HepG2 (cell line): ENCODE data around the gene FAM120AOS. TPM values are rescaled to one million over a fixed set of nuclear protein-coding genes. Genes with fewer than 3 reads are reported as not detected.
A peak's percentile ranks its signal among the peaks of the same experiment; 100 is the strongest.

ENCODE experiments used
- ISX ChIP-seq: sonication (generic); formaldehyde crosslinking; conservative IDR thresholded peaks from 2 replicates; pipeline ENCODE4 v1.5.0; 2020; ENCODE audit warnings: missing genetic modification reagents
- MED13 ChIP-seq: sonication (generic); formaldehyde crosslinking; IDR thresholded peaks from 2 replicates; pipeline ENCODE4 v1.5.0; 2020; ENCODE audit warnings: missing genetic modification reagents
- YY1 ChIP-seq: IDR thresholded peaks from 2 replicates; pipeline ENCODE4 v1.6.1; 2011; ENCODE audit warnings: low read length, low read depth, moderate library complexity, mild to moderate bottlenecking; ENCODE audit not compliant: insufficient read depth, insufficient replicate concordance
- ZKSCAN1 ChIP-seq: fragments of 150-350 bp; IDR thresholded peaks from 2 replicates; pipeline ENCODE4 v1.6.1; 2014; ENCODE audit warnings: low read length
- ZNF605 ChIP-seq: sonication (generic); formaldehyde crosslinking; IDR thresholded peaks from 2 replicates; pipeline ENCODE4 v1.8.0; 2022; ENCODE audit warnings: mild to moderate bottlenecking, missing genetic modification reagents
- ZNF772 ChIP-seq: sonication (generic); formaldehyde crosslinking; IDR thresholded peaks from 2 replicates; pipeline ENCODE4 v1.5.0; 2020; ENCODE audit warnings: mild to moderate bottlenecking, missing genetic modification reagents
- ZNF777 ChIP-seq: sonication (generic); formaldehyde crosslinking; IDR thresholded peaks from 2 replicates; pipeline ENCODE4 v1.4.0; 2020; ENCODE audit warnings: missing genetic modification reagents
- ZNF788 ChIP-seq: sonication (generic); formaldehyde crosslinking; IDR thresholded peaks from 2 replicates; pipeline ENCODE4 v1.5.0; 2020; ENCODE audit warnings: mild to moderate bottlenecking, missing genetic modification reagents, borderline replicate concordance
- ZZZ3 ChIP-seq: sonication (generic); formaldehyde crosslinking; IDR thresholded peaks from 2 replicates; pipeline ENCODE4 v1.4.0; 2020; ENCODE audit warnings: missing genetic modification reagents, mild to moderate bottlenecking, borderline replicate concordance
- polyA plus RNA-seq, 8 experiments: library from polyadenylated mRNA; depleted of rRNA in 3 of 8; stranded (reverse) in 7 of 8; unstranded in 1 of 8; fragments of >200 nt; fragmentation: Illumina TruSeq in 4 of 8; extraction: Trizol in 4 of 8; gene quantifications; 2 replicates each; pipeline versions ENCODE4 v1.2.1 to v1.2.3, GENCODE V29; 2011 to 2016; ENCODE audit warnings: low read depth in 4 of 8, missing spikeins in 1 of 8, mixed read lengths in 1 of 8; ENCODE audit not compliant: insufficient read depth in 1 of 8
- total RNA-seq, 5 experiments: library from RNA; depleted of rRNA; stranded (reverse); fragments of >200 nt; fragmentation: Illumina TruSeq; extraction: Trizol; gene quantifications; 2 replicates each; pipeline ENCODE4 v1.2.3, GENCODE V29; 2016; ENCODE audit warnings: low read depth in 1 of 5
- TF ChIP-seq, protein P1 (sequence below): sonication (generic); formaldehyde crosslinking; IDR thresholded peaks from 2 replicates; pipeline ENCODE4 v1.5.0; 2020; ENCODE audit warnings: mild to moderate bottlenecking, missing genetic modification reagents, borderline replicate concordance
- TF ChIP-seq, protein P2 (sequence below): IDR thresholded peaks from 2 replicates; pipeline ENCODE4 v1.6.1; 2016; ENCODE audit warnings: mild to moderate bottlenecking, missing biosample characterization, missing genetic modification reagents
- TF ChIP-seq, protein P3 (sequence below): sonication (generic); formaldehyde crosslinking; IDR thresholded peaks from 2 replicates; pipeline ENCODE4 v1.4.0; 2020; ENCODE audit warnings: missing genetic modification reagents
- TF ChIP-seq, protein P4 (sequence below): sonication (generic); formaldehyde crosslinking; IDR thresholded peaks from 2 replicates; pipeline ENCODE4 v1.8.0; 2022; ENCODE audit warnings: mild to moderate bottlenecking, missing genetic modification reagents; ENCODE audit not compliant: insufficient replicate concordance
- TF ChIP-seq, protein P5 (sequence below): sonication (generic); formaldehyde crosslinking; IDR thresholded peaks from 2 replicates; pipeline ENCODE4 v1.8.1; 2023; ENCODE audit warnings: missing genetic modification reagents, inconsistent platforms, borderline replicate concordance
- TF ChIP-seq, protein P6 (sequence below): sonication (generic); formaldehyde crosslinking; IDR thresholded peaks from 2 replicates; pipeline ENCODE4 v1.8.0; 2022; ENCODE audit warnings: mild to moderate bottlenecking, missing genetic modification reagents, moderate library complexity

The FAM120AOS gene
- total and polyA plus RNA-seq, 2 of the 13 experiments (the other 11 are each of a cell fraction or from before 2014, with no cell fraction given): 28.2 to 34.6 TPM

DNA sequence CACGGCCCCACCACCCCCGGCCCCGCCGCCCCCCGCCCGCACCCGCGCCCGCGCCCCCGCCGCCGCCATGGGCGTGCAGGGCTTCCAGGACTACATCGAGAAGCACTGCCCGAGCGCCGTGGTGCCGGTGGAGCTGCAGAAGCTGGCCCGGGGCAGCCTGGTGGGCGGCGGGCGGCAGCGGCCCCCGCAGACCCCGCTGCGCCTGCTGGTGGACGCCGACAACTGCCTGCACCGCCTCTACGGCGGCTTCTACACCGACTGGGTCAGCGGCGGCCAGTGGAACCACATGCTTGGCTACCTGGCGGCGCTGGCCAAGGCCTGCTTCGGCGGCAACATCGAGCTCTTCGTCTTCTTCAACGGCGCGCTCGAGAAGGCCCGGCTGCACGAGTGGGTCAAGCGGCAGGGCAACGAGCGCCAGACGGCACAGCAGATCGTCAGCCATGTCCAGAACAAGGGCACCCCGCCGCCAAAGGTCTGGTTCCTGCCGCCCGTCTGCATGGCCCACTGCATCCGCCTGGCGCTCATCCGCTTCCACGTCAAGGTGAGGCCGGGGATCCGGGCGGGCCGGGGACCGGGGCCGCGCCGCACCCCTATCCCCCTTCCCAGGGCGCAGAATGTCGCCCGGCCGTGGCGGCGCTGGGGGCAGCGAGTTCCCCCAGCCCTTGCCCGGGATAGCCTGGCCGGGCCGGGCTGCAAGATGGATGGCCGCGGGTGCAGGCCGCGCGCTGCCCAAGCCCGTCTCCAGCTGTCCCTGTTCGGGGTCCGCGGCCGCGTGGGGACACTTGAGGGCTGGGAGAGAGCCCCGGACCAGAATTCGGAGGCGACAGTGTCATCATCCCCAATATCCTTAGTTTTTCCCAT lies 1.3 kb downstream of the FAM120AOS start (continued):
- TF ChIP-seq, protein P1, sequence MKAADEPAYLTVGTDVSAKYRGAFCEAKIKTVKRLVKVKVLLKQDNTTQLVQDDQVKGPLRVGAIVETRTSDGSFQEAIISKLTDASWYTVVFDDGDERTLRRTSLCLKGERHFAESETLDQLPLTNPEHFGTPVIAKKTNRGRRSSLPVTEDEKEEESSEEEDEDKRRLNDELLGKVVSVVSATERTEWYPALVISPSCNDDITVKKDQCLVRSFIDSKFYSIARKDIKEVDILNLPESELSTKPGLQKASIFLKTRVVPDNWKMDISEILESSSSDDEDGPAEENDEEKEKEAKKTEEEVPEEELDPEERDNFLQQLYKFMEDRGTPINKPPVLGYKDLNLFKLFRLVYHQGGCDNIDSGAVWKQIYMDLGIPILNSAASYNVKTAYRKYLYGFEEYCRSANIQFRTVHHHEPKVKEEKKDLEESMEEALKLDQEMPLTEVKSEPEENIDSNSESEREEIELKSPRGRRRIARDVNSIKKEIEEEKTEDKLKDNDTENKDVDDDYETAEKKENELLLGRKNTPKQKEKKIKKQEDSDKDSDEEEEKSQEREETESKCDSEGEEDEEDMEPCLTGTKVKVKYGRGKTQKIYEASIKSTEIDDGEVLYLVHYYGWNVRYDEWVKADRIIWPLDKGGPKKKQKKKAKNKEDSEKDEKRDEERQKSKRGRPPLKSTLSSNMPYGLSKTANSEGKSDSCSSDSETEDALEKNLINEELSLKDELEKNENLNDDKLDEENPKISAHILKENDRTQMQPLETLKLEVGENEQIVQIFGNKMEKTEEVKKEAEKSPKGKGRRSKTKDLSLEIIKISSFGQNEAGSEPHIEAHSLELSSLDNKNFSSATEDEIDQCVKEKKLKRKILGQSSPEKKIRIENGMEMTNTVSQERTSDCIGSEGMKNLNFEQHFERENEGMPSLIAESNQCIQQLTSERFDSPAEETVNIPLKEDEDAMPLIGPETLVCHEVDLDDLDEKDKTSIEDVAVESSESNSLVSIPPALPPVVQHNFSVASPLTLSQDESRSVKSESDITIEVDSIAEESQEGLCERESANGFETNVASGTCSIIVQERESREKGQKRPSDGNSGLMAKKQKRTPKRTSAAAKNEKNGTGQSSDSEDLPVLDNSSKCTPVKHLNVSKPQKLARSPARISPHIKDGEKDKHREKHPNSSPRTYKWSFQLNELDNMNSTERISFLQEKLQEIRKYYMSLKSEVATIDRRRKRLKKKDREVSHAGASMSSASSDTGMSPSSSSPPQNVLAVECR (CRISPR knock-in tag): peak; percentile 75
- TF ChIP-seq ZNF772 (CRISPR knock-in tag) (peak; percentile 83; the same call in 1 of the 2 replicates), ZZZ3 (CRISPR knock-in tag) (peak; percentile 63; the same call in 1 of the 2 replicates), ZKSCAN1 (no peak), YY1 (peak; percentile 19), ZNF605 (CRISPR knock-in tag) (peak; percentile 62; the same call in 1 of the 2 replicates), ISX (CRISPR knock-in tag) (0 out of 2 replicates have a peak, but pooled peaks have one; percentile 43), MED13 (CRISPR knock-in tag) (0 out of 2 replicates have a peak, but pooled peaks have one; percentile 57), ZNF777 (CRISPR knock-in tag) (peak; percentile 16; the same call in 1 of the 2 replicates), ZNF788 (CRISPR knock-in tag) (peak; percentile 48; the same call in 1 of the 2 replicates)
- TF ChIP-seq, protein P2, sequence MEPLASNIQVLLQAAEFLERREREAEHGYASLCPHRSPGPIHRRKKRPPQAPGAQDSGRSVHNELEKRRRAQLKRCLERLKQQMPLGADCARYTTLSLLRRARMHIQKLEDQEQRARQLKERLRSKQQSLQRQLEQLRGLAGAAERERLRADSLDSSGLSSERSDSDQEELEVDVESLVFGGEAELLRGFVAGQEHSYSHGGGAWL (CRISPR knock-in tag): peak; percentile 63; the same call in 1 of the 2 replicates
- TF ChIP-seq, protein P3, sequence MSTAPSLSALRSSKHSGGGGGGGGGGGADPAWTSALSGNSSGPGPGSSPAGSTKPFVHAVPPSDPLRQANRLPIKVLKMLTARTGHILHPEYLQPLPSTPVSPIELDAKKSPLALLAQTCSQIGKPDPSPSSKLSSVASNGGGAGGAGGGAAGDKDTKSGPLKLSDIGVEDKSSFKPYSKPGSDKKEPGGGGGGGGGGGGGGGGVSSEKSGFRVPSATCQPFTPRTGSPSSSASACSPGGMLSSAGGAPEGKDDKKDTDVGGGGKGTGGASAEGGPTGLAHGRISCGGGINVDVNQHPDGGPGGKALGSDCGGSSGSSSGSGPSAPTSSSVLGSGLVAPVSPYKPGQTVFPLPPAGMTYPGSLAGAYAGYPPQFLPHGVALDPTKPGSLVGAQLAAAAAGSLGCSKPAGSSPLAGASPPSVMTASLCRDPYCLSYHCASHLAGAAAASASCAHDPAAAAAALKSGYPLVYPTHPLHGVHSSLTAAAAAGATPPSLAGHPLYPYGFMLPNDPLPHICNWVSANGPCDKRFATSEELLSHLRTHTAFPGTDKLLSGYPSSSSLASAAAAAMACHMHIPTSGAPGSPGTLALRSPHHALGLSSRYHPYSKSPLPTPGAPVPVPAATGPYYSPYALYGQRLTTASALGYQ (CRISPR knock-in tag): peak; percentile 67; the same call in 1 of the 2 replicates
- TF ChIP-seq, protein P4, sequence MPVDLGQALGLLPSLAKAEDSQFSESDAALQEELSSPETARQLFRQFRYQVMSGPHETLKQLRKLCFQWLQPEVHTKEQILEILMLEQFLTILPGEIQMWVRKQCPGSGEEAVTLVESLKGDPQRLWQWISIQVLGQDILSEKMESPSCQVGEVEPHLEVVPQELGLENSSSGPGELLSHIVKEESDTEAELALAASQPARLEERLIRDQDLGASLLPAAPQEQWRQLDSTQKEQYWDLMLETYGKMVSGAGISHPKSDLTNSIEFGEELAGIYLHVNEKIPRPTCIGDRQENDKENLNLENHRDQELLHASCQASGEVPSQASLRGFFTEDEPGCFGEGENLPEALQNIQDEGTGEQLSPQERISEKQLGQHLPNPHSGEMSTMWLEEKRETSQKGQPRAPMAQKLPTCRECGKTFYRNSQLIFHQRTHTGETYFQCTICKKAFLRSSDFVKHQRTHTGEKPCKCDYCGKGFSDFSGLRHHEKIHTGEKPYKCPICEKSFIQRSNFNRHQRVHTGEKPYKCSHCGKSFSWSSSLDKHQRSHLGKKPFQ (CRISPR knock-in tag): peak; percentile 84
- TF ChIP-seq, protein P5, sequence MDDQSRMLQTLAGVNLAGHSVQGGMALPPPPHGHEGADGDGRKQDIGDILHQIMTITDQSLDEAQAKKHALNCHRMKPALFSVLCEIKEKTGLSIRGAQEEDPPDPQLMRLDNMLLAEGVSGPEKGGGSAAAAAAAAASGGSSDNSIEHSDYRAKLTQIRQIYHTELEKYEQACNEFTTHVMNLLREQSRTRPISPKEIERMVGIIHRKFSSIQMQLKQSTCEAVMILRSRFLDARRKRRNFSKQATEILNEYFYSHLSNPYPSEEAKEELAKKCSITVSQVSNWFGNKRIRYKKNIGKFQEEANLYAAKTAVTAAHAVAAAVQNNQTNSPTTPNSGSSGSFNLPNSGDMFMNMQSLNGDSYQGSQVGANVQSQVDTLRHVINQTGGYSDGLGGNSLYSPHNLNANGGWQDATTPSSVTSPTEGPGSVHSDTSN: peak; percentile 46; the same call in 1 of the 2 replicates
- TF ChIP-seq, protein P6, sequence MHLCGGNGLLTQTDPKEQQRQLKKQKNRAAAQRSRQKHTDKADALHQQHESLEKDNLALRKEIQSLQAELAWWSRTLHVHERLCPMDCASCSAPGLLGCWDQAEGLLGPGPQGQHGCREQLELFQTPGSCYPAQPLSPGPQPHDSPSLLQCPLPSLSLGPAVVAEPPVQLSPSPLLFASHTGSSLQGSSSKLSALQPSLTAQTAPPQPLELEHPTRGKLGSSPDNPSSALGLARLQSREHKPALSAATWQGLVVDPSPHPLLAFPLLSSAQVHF: 0 out of 2 replicates have a peak, but pooled peaks have one; percentile 46
